SK-N-SH (cell line): ENCODE measurements around the gene DLEC1. TPM values are rescaled to one million over a fixed set of nuclear protein-coding genes. Genes with fewer than 3 reads are reported as not detected.

Experiments used
- CTCF ChIA-PET: fragments of 300-600, 350-600 bp; formaldehyde crosslinking; extraction: SDS; loops from one replicate; lab custom pipeline; 2021; lab: Yijun Ruan, JAX
- POLR2A ChIA-PET: fragments of 350-600 bp; sonication (Branson Sonifier 250); formaldehyde crosslinking; extraction: SDS; loops from one replicate; lab custom pipeline; 2020; ENCODE audit warnings: antibody characterized with exemption, inconsistent platforms; lab: Yijun Ruan, JAX
- DNase-seq: peaks from one replicate; pipeline ENCODE4 v3.0.0; 2012
- H2AFZ ChIP-seq: fragments of 200-600 bp; sonication (generic); 2 replicates; pipeline ENCODE4 v1.8.1; 2016; ENCODE audit warnings: antibody characterized with exemption, mild to moderate bottlenecking, low read depth
- H3F3A ChIP-seq: fragments of 200-600 bp; sonication (generic); replicated peaks from 2 replicates; pipeline ENCODE3; 2016; ENCODE audit warnings: antibody characterized with exemption, mild to moderate bottlenecking; ENCODE audit not compliant: insufficient read depth
- H3K27ac ChIP-seq, 2 experiments: fragments of 200-500 bp in 1 of 2; fragments of 200-600 bp in 1 of 2; sonication (Bioruptor generic) in 1 of 2; sonication (generic), shearing (Covaris generic) in 1 of 2; 2 replicates each; pipeline versions ENCODE4 v1.5.1 to v1.6.1; 2014 to 2016; ENCODE audit warnings: low read depth in 2 of 2, inconsistent platforms in 1 of 2, low read length in 1 of 2, mild to moderate bottlenecking in 1 of 2, mixed read lengths in 1 of 2
- H3K27me3 ChIP-seq: fragments of 200-600 bp; sonication (generic), shearing (Covaris generic); 2 replicates; pipeline ENCODE4 v1.6.1; 2016; ENCODE audit warnings: mixed run types; ENCODE audit not compliant: insufficient read depth
- H3K36me3 ChIP-seq, 2 experiments: fragments of 200-500 bp in 1 of 2; fragments of 200-600 bp in 1 of 2; sonication (Bioruptor generic) in 1 of 2; sonication (generic) in 1 of 2; replicated peaks in 1 of 2; 2 replicates each; pipeline versions ENCODE3 to v1.5.1; 2014 to 2016; ENCODE audit warnings: low read length in 1 of 2, mild to moderate bottlenecking in 1 of 2; ENCODE audit not compliant: insufficient read depth in 2 of 2, control insufficient read depth in 1 of 2
- H3K4me1 ChIP-seq, 2 experiments: fragments of 200-500 bp in 1 of 2; fragments of 200-600 bp in 1 of 2; sonication (Bioruptor generic) in 1 of 2; sonication (generic), shearing (Covaris generic) in 1 of 2; 2 replicates each; pipeline versions ENCODE4 v1.5.1 to v1.6.1; 2014 to 2016; ENCODE audit warnings: low read depth in 1 of 2, low read length in 1 of 2, mixed run types in 1 of 2; ENCODE audit not compliant: insufficient read depth in 2 of 2, control insufficient read depth in 1 of 2
- H3K4me2 ChIP-seq: fragments of 200-600 bp; sonication (generic), shearing (Covaris generic); 2 replicates; pipeline ENCODE4 v1.6.1; 2017; ENCODE audit warnings: mixed run types
- H3K4me3 ChIP-seq, 2 experiments: fragments of 200-500 bp in 1 of 2; fragments of 200-600 bp in 1 of 2; sonication (Bioruptor generic) in 1 of 2; sonication (generic), shearing (Covaris generic) in 1 of 2; 2 replicates each; pipeline versions ENCODE4 v1.5.1 to v1.8.1; 2014 to 2016; ENCODE audit warnings: low read depth in 2 of 2, inconsistent platforms in 1 of 2, low read length in 1 of 2, mild to moderate bottlenecking in 1 of 2, mixed read lengths in 1 of 2, moderate library complexity in 1 of 2
- H3K79me2 ChIP-seq: fragments of 200-600 bp; sonication (generic); 2 replicates; pipeline ENCODE4 v1.8.1; 2017; ENCODE audit warnings: mild to moderate bottlenecking; ENCODE audit not compliant: insufficient read depth
- H3K9ac ChIP-seq: fragments of 200-600 bp; sonication (generic); 2 replicates; pipeline ENCODE4 v1.6.1; 2017; ENCODE audit warnings: mixed run types
- H3K9me2 ChIP-seq: fragments of 200-600 bp; sonication (generic); 2 replicates; pipeline ENCODE4 v1.6.1; 2017; ENCODE audit warnings: mixed run types
- H3K9me3 ChIP-seq: fragments of 200-600 bp; sonication (generic); 2 replicates; pipeline ENCODE4 v1.6.1; 2017; ENCODE audit warnings: mixed run types, mild to moderate bottlenecking, moderate library complexity
- H4K20me1 ChIP-seq: fragments of 200-600 bp; sonication (generic); 2 replicates; pipeline ENCODE4 v1.6.1; 2017; ENCODE audit warnings: mild to moderate bottlenecking, mixed run types; ENCODE audit not compliant: insufficient read depth
- ELF1 ChIP-seq: IDR thresholded peaks from 2 replicates; pipeline ENCODE4 v1.4.0; 2012
- FOXM1 ChIP-seq: IDR thresholded peaks from 2 replicates; pipeline ENCODE4 v1.4.0; 2012; ENCODE audit warnings: low read depth, mild to moderate bottlenecking
- GABPA ChIP-seq: IDR thresholded peaks from 2 replicates; pipeline ENCODE4 v1.4.0; 2012; ENCODE audit warnings: low read depth, mild to moderate bottlenecking
- GATA2 ChIP-seq: sonication (generic); formaldehyde crosslinking; IDR thresholded peaks from 2 replicates; pipeline ENCODE4 v1.5.0; 2020; ENCODE audit warnings: mild to moderate bottlenecking, missing genetic modification reagents
- JUND ChIP-seq: IDR thresholded peaks from 2 replicates; pipeline ENCODE4 v1.4.0; 2012
- MAX ChIP-seq: IDR thresholded peaks from 2 replicates; pipeline ENCODE4 v1.4.0; 2012; ENCODE audit warnings: low read depth
- MEF2A ChIP-seq: IDR thresholded peaks from 2 replicates; pipeline ENCODE4 v1.4.0; 2012; ENCODE audit warnings: low read depth, borderline replicate concordance
- NRF1 ChIP-seq: IDR thresholded peaks from 2 replicates; pipeline ENCODE4 v1.6.1; 2012; ENCODE audit warnings: low read depth, mild to moderate bottlenecking, low read length
- RAD21 ChIP-seq: IDR thresholded peaks from 2 replicates; pipeline ENCODE4 v1.6.1; 2012; ENCODE audit warnings: mild to moderate bottlenecking, low read length
- RCOR1 ChIP-seq: fragments of 150-350 bp; IDR thresholded peaks from 2 replicates; pipeline ENCODE4 v1.6.1; 2017; ENCODE audit warnings: antibody characterized with exemption, low read length
- RFX5 ChIP-seq: IDR thresholded peaks from 2 replicates; pipeline ENCODE4 v1.6.1; 2012; ENCODE audit warnings: mild to moderate bottlenecking, improper control_type of control experiment, low read length
- RXRA ChIP-seq: IDR thresholded peaks from 2 replicates; pipeline ENCODE4 v1.4.0; 2012; ENCODE audit warnings: low read depth, mild to moderate bottlenecking, borderline replicate concordance
- SIN3A ChIP-seq: IDR thresholded peaks from 2 replicates; pipeline ENCODE4 v1.6.1; 2012; ENCODE audit warnings: low read depth, mild to moderate bottlenecking, low read length, moderate library complexity, borderline replicate concordance
- SMC3 ChIP-seq: IDR thresholded peaks from 2 replicates; pipeline ENCODE4 v1.6.1; 2012; ENCODE audit warnings: low read depth, low read length, improper control_type of control experiment
- TCF12 ChIP-seq: IDR thresholded peaks from 2 replicates; pipeline ENCODE4 v1.4.0; 2012
- YY1 ChIP-seq: IDR thresholded peaks from 2 replicates; pipeline ENCODE4 v1.4.0; 2012; ENCODE audit warnings: low read depth, mild to moderate bottlenecking
- ZBTB33 ChIP-seq: IDR thresholded peaks from 2 replicates; pipeline ENCODE4 v1.4.0; 2012; ENCODE audit warnings: low read depth, borderline replicate concordance
- WGBS: methylation state at CpG from one replicate; pipeline ENCODE4 v1.1.6; 2017; ENCODE audit warnings: low lambda C conversion rate; 5-methylcytosine and 5-hydroxymethylcytosine counted together
- polyA plus RNA-seq, 3 experiments: library from polyadenylated mRNA; depleted of rRNA; stranded (reverse); fragments of >200 nt; gene quantifications; 2 replicates each; pipeline ENCODE4 v1.2.3, GENCODE V29; 2012
- TF ChIP-seq, protein P1 (sequence below): IDR thresholded peaks from 2 replicates; pipeline ENCODE4 v1.4.0; 2012; ENCODE audit warnings: low read depth, borderline replicate concordance
- TF ChIP-seq, protein P2 (sequence below): fragments of 150-350 bp; IDR thresholded peaks from 2 replicates; pipeline ENCODE4 v1.6.1; 2016; ENCODE audit warnings: mild to moderate bottlenecking, low read depth, low read length
- TF ChIP-seq, protein P3 (sequence below): fragments of 150-350 bp; IDR thresholded peaks from 2 replicates; pipeline ENCODE4 v1.6.1; 2017; ENCODE audit warnings: antibody characterized with exemption, low read length, low read depth, borderline replicate concordance

Gene DLEC1
- polyA plus RNA-seq, 1 of the 3 experiments (the other 2 are of a cell fraction) = 0.02 TPM

GRCh38 chr3:37999836-38000235 is 39.2 kb upstream of the DLEC1 start:
- CTCF ChIA-PET = no interaction called here
- WGBS = 90% methylated on average over 6 of the region's 6 CpGs
- Histone ChIP-seq H3K79me2 (no peaks in the 10 kb centered on the region), H4K20me1 (no peaks in the 10 kb centered on the region), H3K4me2 (no peak overlapping the region), H3K4me3 (no peak overlapping the region), H3K9me3 (no peaks in the 10 kb centered on the region)
- TF ChIP-seq GABPA (no peak), YY1 (no peak), SIN3A (no peak), GATA2 (CRISPR knock-in tag) (no peak), RXRA (no peak), MAX (no peak), RAD21 (no peak)
- TF ChIP-seq, protein P1, sequence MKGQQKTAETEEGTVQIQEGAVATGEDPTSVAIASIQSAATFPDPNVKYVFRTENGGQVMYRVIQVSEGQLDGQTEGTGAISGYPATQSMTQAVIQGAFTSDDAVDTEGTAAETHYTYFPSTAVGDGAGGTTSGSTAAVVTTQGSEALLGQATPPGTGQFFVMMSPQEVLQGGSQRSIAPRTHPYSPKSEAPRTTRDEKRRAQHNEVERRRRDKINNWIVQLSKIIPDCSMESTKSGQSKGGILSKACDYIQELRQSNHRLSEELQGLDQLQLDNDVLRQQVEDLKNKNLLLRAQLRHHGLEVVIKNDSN = no peak
- TF ChIP-seq, protein P2, sequence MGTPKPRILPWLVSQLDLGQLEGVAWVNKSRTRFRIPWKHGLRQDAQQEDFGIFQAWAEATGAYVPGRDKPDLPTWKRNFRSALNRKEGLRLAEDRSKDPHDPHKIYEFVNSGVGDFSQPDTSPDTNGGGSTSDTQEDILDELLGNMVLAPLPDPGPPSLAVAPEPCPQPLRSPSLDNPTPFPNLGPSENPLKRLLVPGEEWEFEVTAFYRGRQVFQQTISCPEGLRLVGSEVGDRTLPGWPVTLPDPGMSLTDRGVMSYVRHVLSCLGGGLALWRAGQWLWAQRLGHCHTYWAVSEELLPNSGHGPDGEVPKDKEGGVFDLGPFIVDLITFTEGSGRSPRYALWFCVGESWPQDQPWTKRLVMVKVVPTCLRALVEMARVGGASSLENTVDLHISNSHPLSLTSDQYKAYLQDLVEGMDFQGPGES = no peak
- TF ChIP-seq, all 33 proteins: peak for 0
- Histone ChIP-seq H3K9ac (no peak overlapping the region), H3K9me2 (no peaks in the 10 kb centered on the region), H3F3A (no peaks in the 10 kb centered on the region), H3K36me3 (peaks cover 0 to 3% of the 10 kb centered on the region in 2 experiments), H3K27ac (no peak overlapping the region), H2AFZ (no peak overlapping the region), H3K4me1 (peaks cover 5 to 14% of the 10 kb centered on the region in 2 experiments; a peak in 3 of 4 replicates), H3K27me3 (no peaks in the 10 kb centered on the region)
- POLR2A ChIA-PET = no interaction called here
- DNase-seq = no peak

DNA sequence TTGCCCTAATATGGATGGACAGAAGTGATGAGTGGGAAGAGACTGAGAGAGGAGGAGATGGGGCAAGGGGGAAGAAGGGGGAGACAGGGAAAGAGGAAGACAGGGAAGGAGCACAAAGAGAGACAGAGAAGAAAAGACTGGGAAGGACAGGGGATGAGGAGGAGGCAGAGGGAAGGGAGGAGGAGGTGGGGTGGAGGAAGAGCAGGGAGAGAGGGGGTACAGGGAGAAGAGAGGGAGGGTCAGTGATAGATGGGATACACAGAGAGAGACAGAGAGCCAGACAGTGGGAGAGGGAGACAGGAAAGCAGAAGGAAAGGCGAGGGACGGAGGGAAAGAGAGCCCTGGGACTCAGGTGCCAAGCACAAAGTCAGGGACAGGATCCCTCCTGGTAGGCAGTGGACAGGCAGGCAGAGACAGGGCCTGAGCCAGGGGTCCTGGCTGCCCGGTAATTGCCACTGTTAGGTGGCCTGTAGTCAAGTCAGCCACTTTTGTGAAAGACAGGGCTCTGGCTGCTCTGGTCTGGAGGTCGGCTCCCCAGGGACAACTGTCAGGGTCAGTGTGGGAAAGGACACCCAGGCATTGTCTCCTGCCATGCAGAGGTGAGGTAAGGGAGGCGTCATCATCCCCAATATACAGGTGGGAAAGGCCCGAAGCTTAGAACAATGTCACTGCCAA is 38.6 kb upstream of the DLEC1 start:
- no peak overlapping the region for H3K4me3 ChIP-seq
- no peak overlapping the region for H2AFZ ChIP-seq
- DNase-seq = no peak
- H3K79me2 ChIP-seq = no peaks in the 10 kb centered on the region
- no peak overlapping the region for H3K27ac ChIP-seq
- no peaks in the 10 kb centered on the region for H3K9me2 ChIP-seq
- H4K20me1 ChIP-seq = no peaks in the 10 kb centered on the region
- peaks cover 5 to 12% of the 10 kb centered on the region in 2 experiments; a peak in 2 of 4 replicates for H3K4me1 ChIP-seq
- H3K36me3 ChIP-seq = peaks cover 0 to 4% of the 10 kb centered on the region in 2 experiments
- ChIA-PET CTCF (interaction anchor here (1.2 to 5.4 kb wide), 4 partner anchors 20 to 479 kb away, joined by 4 to 77 read pairs (median 10); no protein-coding TSS in a partner anchor), POLR2A (no interaction called here)
- H3F3A ChIP-seq = no peaks in the 10 kb centered on the region
- WGBS = 98% methylated on average over 5 of the region's 6 CpGs
- no peak overlapping the region for H3K9ac ChIP-seq
- no peaks in the 10 kb centered on the region for H3K27me3 ChIP-seq
- no peaks in the 10 kb centered on the region for H3K9me3 ChIP-seq
- H3K4me2 ChIP-seq = no peak overlapping the region
- TF ChIP-seq MAX (no peak), MEF2A (no peak), NRF1 (no peak), RXRA (no peak), GATA2 (CRISPR knock-in tag) (no peak), RCOR1 (no peak), JUND (no peak), ELF1 (no peak), FOXM1 (no peak), SMC3 (no peak), RFX5 (no peak), ZBTB33 (no peak), TCF12 (no peak)
- TF ChIP-seq, protein P3, sequence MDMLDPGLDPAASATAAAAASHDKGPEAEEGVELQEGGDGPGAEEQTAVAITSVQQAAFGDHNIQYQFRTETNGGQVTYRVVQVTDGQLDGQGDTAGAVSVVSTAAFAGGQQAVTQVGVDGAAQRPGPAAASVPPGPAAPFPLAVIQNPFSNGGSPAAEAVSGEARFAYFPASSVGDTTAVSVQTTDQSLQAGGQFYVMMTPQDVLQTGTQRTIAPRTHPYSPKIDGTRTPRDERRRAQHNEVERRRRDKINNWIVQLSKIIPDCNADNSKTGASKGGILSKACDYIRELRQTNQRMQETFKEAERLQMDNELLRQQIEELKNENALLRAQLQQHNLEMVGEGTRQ = no peak
- TF ChIP-seq, protein P1 = no peak
- TF ChIP-seq, protein P2 = no peak
